Endothelial cell (in vitro differentiated cells): ENCODE data around the gene LRRN2. TPM values are rescaled to one million over a fixed set of nuclear protein-coding genes. Genes with fewer than 3 reads are reported as not detected.
A peak's percentile ranks its signal among the peaks of the same experiment; 100 is the strongest.

ENCODE experiments used
- DNase-seq: peaks from one replicate; pipeline ENCODE4 v3.0.0; 2021; ENCODE audit warnings: low spot score
- H3K27ac Mint-ChIP-seq: one replicate; pipeline ENCODE4 v1.8.0; 2021; ENCODE audit warnings: mixed read lengths, inconsistent platforms; ENCODE audit not compliant: unreplicated experiment
- H3K27me3 Mint-ChIP-seq: one replicate; pipeline ENCODE4 v1.8.0; 2021; ENCODE audit warnings: mild to moderate bottlenecking, moderate library complexity, mixed read lengths, inconsistent platforms; ENCODE audit not compliant: unreplicated experiment
- H3K36me3 Mint-ChIP-seq: one replicate; pipeline ENCODE4 v1.8.0; 2021; ENCODE audit warnings: mild to moderate bottlenecking, low read depth, mixed read lengths, inconsistent platforms; ENCODE audit not compliant: unreplicated experiment
- H3K4me1 Mint-ChIP-seq: one replicate; pipeline ENCODE4 v1.8.0; 2021; ENCODE audit warnings: mild to moderate bottlenecking, mixed read lengths, inconsistent platforms; ENCODE audit not compliant: unreplicated experiment
- H3K4me3 Mint-ChIP-seq: one replicate; pipeline ENCODE4 v1.8.0; 2021; ENCODE audit warnings: mild to moderate bottlenecking, mixed read lengths, inconsistent platforms; ENCODE audit not compliant: unreplicated experiment
- H3K9me3 Mint-ChIP-seq: one replicate; pipeline ENCODE4 v1.8.0; 2021; ENCODE audit warnings: mixed read lengths, inconsistent platforms; ENCODE audit not compliant: unreplicated experiment
- total RNA-seq: library from RNA; stranded (reverse); fragmentation: NEBNext Ultra II Directional; extraction: Animal tissue kit (Norgen Biotek cat#: 25700); gene quantifications from one replicate; pipeline ENCODE4 v1.2.1, GENCODE V29; 2021; ENCODE audit not compliant: unreplicated experiment
- TF ChIP-seq, protein P1 (sequence below): fragments of 200-600 bp; sonication (generic); IDR thresholded peaks from one replicate; pipeline ENCODE4 v1.5.0; 2021; ENCODE audit warnings: antibody characterized with exemption; ENCODE audit not compliant: unreplicated experiment

LRRN2 gene
- total RNA-seq, 1 donor from 2014 or later, result 71.1 TPM

DNA sequence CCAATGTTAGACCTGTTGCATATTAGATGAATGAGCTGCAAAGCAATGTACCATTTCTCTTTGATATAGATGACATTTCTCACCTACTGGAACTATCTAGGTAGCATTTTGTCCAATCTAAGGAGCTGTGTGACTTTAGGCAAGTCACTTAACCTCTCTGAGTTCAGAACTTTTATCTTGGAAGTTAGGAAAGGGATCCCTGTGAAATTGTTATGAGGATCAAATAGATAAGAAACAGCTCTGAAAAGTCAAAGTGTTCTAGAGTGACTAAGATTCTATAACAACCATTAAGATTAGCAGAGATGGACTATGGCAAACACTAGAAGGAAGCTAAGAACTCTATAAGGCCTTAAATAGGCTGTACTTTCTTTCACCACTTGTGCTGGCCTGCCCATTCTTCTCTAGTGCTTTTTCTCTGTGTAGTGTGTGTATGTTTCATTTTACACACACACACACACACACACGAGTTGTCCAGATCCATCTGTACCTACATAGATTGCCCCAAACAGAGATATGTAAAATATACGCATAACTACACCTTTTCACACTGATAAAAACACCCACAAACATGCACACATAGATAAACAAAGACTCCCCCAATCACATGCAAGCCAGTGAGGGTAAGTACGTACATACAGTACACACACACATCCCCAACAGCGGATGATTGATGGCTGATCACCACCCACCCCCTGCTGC lies 19.4 kb upstream of the LRRN2 start:
- Mint-ChIP-seq H3K9me3 (no peaks in the 10 kb centered on the region), H3K4me3 (peak overlapping the region; percentile 37), H3K4me1 (peaks cover 53% of the 10 kb centered on the region), H3K27me3 (peaks cover 24% of the 10 kb centered on the region), H3K36me3 (peaks cover 7% of the 10 kb centered on the region), H3K27ac (peak overlapping the region; percentile 86)
- TF ChIP-seq, protein P1, sequence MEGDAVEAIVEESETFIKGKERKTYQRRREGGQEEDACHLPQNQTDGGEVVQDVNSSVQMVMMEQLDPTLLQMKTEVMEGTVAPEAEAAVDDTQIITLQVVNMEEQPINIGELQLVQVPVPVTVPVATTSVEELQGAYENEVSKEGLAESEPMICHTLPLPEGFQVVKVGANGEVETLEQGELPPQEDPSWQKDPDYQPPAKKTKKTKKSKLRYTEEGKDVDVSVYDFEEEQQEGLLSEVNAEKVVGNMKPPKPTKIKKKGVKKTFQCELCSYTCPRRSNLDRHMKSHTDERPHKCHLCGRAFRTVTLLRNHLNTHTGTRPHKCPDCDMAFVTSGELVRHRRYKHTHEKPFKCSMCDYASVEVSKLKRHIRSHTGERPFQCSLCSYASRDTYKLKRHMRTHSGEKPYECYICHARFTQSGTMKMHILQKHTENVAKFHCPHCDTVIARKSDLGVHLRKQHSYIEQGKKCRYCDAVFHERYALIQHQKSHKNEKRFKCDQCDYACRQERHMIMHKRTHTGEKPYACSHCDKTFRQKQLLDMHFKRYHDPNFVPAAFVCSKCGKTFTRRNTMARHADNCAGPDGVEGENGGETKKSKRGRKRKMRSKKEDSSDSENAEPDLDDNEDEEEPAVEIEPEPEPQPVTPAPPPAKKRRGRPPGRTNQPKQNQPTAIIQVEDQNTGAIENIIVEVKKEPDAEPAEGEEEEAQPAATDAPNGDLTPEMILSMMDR, result no peak
- no peak for DNase-seq

DNA sequence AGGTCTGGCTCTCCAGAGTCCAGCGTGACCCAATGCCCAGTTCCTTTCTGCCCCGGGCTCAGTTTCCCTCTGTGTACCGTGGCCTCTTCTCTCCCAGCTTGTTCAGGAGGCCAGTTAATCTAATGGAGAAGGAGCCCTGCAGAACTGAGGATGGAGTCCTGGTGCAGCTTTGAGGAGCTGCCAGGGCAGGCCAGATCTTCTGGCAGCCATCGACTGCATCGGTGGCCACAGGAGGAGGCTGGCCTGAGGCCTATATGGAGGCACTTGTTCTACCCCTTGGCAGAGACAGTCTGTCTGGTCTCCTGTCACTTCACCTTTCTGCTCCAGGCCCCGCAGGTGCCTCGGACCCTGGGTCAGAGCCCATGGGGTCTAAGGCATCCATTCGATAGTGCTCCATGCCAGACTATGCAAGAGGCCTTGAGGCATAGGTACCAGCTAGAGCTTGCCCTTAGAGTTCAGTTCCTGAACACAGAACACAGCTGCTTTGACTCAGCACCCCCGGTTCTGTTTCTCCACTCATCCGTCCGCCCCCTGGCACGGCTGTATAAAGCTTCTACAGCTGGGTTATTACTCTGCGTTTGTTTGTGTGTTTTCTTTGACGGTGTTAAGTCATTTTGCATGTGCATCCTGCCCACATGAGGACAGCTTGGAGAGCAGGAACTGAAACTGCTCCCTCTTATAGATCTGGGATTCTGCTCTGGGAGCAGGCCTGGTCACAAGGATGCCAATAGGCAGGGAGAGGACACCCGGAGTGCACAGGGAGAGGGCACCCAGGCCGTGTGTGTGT lies 18.5 kb upstream of the LRRN2 start:
- Mint-ChIP-seq H3K4me1 (peaks cover 54% of the 10 kb centered on the region), H3K36me3 (peaks cover 7% of the 10 kb centered on the region), H3K27ac (no peak overlapping the region), H3K4me3 (peak overlapping the region; percentile 19), H3K9me3 (no peaks in the 10 kb centered on the region), H3K27me3 (peaks cover 22% of the 10 kb centered on the region)
- DNase-seq, result no peak
- TF ChIP-seq, protein P1, result no peak

DNA sequence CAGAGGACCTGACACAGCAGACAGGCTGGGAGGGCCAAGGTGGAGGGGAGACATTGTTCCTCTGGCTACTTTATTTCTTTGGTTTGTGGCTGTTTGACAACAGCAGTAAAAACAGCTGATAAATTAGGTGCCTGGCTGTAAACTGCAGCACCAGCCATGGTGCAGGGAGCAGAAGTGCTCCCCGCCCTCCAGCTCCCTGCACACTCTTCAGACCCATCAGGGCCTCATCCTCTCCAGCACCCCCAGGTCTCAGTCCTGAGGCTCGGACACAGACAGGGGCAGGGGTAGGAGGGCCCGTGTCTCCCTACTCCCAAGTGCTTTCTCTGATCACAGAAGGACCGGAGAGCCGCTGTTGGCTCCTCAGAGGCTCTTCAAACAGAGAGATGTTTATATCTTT lies 17.7 kb upstream of the LRRN2 start:
- H3K36me3 Mint-ChIP-seq, result peaks cover 4% of the 10 kb centered on the region
- H3K9me3 Mint-ChIP-seq, result no peaks in the 10 kb centered on the region
- H3K4me1 Mint-ChIP-seq, result peaks cover 54% of the 10 kb centered on the region
- no peak overlapping the region for H3K27ac Mint-ChIP-seq
- H3K27me3 Mint-ChIP-seq, result peaks cover 19% of the 10 kb centered on the region
- H3K4me3 Mint-ChIP-seq, result no peak overlapping the region
- DNase-seq, result no peak
- TF ChIP-seq, protein P1, result no peak

DNA sequence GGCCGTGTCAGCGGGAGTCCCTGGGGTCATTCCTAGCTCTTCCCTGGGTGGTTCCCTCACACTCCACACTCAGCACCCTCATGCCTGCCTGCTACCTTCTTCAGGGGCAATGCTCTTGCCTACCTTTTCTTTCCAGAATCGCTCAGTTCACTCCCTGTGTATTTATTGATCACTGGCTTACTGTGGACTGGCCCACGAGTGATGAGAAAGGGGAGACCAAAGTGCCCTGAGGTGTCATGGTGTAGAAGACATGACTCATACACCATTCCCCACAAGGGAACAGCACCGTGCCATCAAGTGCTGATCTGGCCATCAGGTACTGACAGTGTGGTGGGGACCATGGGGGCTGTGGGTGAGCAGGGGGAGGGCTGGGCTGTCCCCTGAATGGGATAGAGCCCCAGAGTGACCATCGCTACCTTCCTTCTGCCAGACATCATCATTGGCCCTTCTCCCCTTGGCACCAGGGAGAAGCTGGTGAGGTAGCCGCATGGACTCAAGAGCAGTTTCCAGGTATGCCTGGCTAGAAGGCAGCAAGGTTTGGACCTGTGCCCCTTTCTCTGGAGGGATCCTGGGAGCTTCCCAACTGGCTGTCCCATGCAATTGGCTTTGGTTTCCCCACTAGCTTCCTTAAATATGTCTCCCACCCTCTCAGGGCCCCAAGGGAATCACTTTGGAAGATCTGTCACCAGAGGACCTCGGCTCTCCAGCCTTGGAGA lies 17.2 kb upstream of the LRRN2 start:
- Mint-ChIP-seq H3K27me3 (peaks cover 19% of the 10 kb centered on the region), H3K27ac (no peak overlapping the region), H3K4me1 (peaks cover 53% of the 10 kb centered on the region), H3K4me3 (no peak overlapping the region), H3K36me3 (peaks cover 4% of the 10 kb centered on the region), H3K9me3 (no peaks in the 10 kb centered on the region)
- TF ChIP-seq, protein P1, result no peak
- DNase-seq, result no peak
